Thoracic aorta (tissue), 2 donors: ENCODE data around the gene SLC16A8. TPM values are rescaled to one million over a fixed set of nuclear protein-coding genes. Genes with fewer than 3 reads are reported as not detected.

Source experiments
- ATAC-seq: fragments of 150-250 bp; one replicate; pipeline ENCODE4 v1.8.0; 2017; ENCODE audit warnings: low read depth; ENCODE audit not compliant: insufficient number of reproducible peaks, low FRiP score
- DNase-seq: peaks from one replicate; pipeline ENCODE4 v3.0.0-alpha.2; 2020; ENCODE audit warnings: low spot score
- H3K27ac ChIP-seq, 2 donors: fragments of 200-600 bp; sonication (generic); 1 replicate in 1 of 2; 2 replicates in 1 of 2; pipeline ENCODE4 v1.5.1; 2016; ENCODE audit warnings: mild to moderate bottlenecking in 2 of 2, moderate library complexity in 2 of 2
- H3K27me3 ChIP-seq: fragments of 200-600 bp; sonication (generic); replicated peaks from 2 replicates; pipeline ENCODE4 v1.6.0; 2016; ENCODE audit warnings: mild to moderate bottlenecking; ENCODE audit not compliant: insufficient read depth
- H3K36me3 ChIP-seq: fragments of 200-600 bp; sonication (generic); one replicate; pipeline ENCODE4 v1.5.1; 2016
- H3K4me1 ChIP-seq, 2 donors: fragments of 200-600 bp; sonication (generic); 1 replicate in 1 of 2; 2 replicates in 1 of 2; pipeline versions ENCODE4 v1.5.1 to v1.6.0; 2016; ENCODE audit warnings: low read depth in 2 of 2, mild to moderate bottlenecking in 1 of 2; ENCODE audit not compliant: control insufficient read depth in 1 of 2
- H3K4me3 ChIP-seq: fragments of 200-600 bp; sonication (generic); 2 replicates; pipeline ENCODE4 v1.5.1; 2016; ENCODE audit warnings: mild to moderate bottlenecking
- H3K9me3 ChIP-seq: fragments of 200-600 bp; sonication (generic); 2 replicates; pipeline ENCODE4 v1.5.1; 2016
- CTCF ChIP-seq: fragments of 200-600 bp; sonication (generic); IDR thresholded peaks from one replicate; pipeline ENCODE4 v1.5.1; 2019; ENCODE audit warnings: antibody characterized with exemption
- total RNA-seq, 2 donors: library from RNA; depleted of rRNA; stranded (reverse); fragments of >200 nt; gene quantifications; one replicate each; pipeline versions ENCODE4 v1.1.0 to v1.2.3, GENCODE V29; 2016

SLC16A8 gene
- total RNA-seq, 2 donors from 2014 or later, result 1.2 to 1.5 TPM

- DNase-seq (no peak), ATAC-seq (no peak)
- H3K27ac ChIP-seq, result no peak overlapping the region
Observed at GRCh38 chr22:38046070-38046748, 37.8 kb downstream of the SLC16A8 start.

GRCh38 chr22:38043151-38044039, 40.6 kb downstream of the SLC16A8 start:
- no peaks in the 10 kb centered on the region for H3K9me3 ChIP-seq
- TF ChIP-seq CTCF, result no peak
- no peaks in the 10 kb centered on the region for H3K27me3 ChIP-seq
- DNase-seq, result no peak
- no peak overlapping the region for H3K27ac ChIP-seq
- H3K4me3 ChIP-seq, result no peak overlapping the region
- H3K4me1 ChIP-seq, result peaks cover 0 to 14% of the 10 kb centered on the region in 2 donors
- ATAC-seq, result no peak
- no peaks in the 10 kb centered on the region for H3K36me3 ChIP-seq

More at GRCh38 chr22:38046070-38046748, 37.8 kb downstream of the SLC16A8 start:
- Histone ChIP-seq H3K4me1 (no peaks in the 10 kb centered on the region), H3K27me3 (no peaks in the 10 kb centered on the region), H3K4me3 (no peak overlapping the region), H3K36me3 (no peaks in the 10 kb centered on the region), H3K9me3 (no peaks in the 10 kb centered on the region)
- no peak for TF ChIP-seq CTCF

GRCh38 chr22:38042488-38042790, 41.5 kb downstream of the SLC16A8 start:
- ATAC-seq (no peak), DNase-seq (no peak)
- peaks cover 0 to 14% of the 10 kb centered on the region in 2 donors for H3K4me1 ChIP-seq
- no peaks in the 10 kb centered on the region for H3K36me3 ChIP-seq
- no peak overlapping the region for H3K27ac ChIP-seq
- no peaks in the 10 kb centered on the region for H3K9me3 ChIP-seq
- TF ChIP-seq CTCF, result no peak
- no peaks in the 10 kb centered on the region for H3K27me3 ChIP-seq
- no peak overlapping the region for H3K4me3 ChIP-seq

- ATAC-seq (no peak), DNase-seq (no peak)
- H3K27me3 ChIP-seq, result no peaks in the 10 kb centered on the region
- no peak overlapping the region for H3K27ac ChIP-seq
- no peak for TF ChIP-seq CTCF
- H3K9me3 ChIP-seq, result no peaks in the 10 kb centered on the region
- H3K4me3 ChIP-seq, result no peak overlapping the region
- no peaks in the 10 kb centered on the region for H3K36me3 ChIP-seq
- H3K4me1 ChIP-seq, result peaks cover 0 to 14% of the 10 kb centered on the region in 2 donors
Observed at GRCh38 chr22:38041760-38042487, 42.1 kb downstream of the SLC16A8 start.
